ENCODE results near the gene CCM2.

- no peak for TF ChIP-seq POLR2AphosphoS5 (IDR thresholded peaks at IDR 0.05)
- no peak for TF ChIP-seq POLR2A (IDR thresholded peaks at IDR 0.05)
- no peak for TF ChIP-seq CTCF (IDR thresholded peaks at IDR 0.05)
Observed at GRCh38 chr7:45055016-45055415, 55.0 kb downstream of the CCM2 start.

Measured in prostate gland (tissue), 2 donors.